ENCODE results near the gene TCP11.

- TF ChIP-seq CTCF (IDR thresholded peaks at IDR 0.05): no peak
- no peak for TF ChIP-seq EZH2 (IDR thresholded peaks at IDR 0.05; ENCODE audit: borderline replicate concordance, insufficient read depth, low read depth, low read length, poor library complexity, severe bottlenecking)
Measured at GRCh38 chr6:35148167-35148741, 7.1 kb upstream of the TCP11 start.

Measured in B cell (primary cell).